Activated CD4-positive, CD25-positive, alpha-beta regulatory T cell treated with anti-CD3 and anti-CD28 coated beads, Interleukin-2, amount 50 U/mL, for 72 hours (primary cell): ENCODE measurements around the gene UBL7.

ENCODE experiments used
- DNase-seq: peaks from one replicate; pipeline ENCODE4 v3.0.0; 2021

Gene UBL7

GRCh38 chr15:74438206-74438605, 22.8 kb downstream of the UBL7 start:
- DNase-seq = no peak

GRCh38 chr15:74434263-74435136, 26.5 kb downstream of the UBL7 start:
- DNase-seq = no peak

- peak; percentile 83 for DNase-seq
These were observed 27.2 kb downstream of the UBL7 start, which contains the start of gene SEMA7A for GRCh38 chr15:74433592-74434262. TSS of gene SEMA7A (minus strand) at chr15:74433958. CDS start at chr15:74433918, 40 bp downstream.

GRCh38 chr15:74432968-74433591, 27.9 kb downstream of the UBL7 start:
- no peak for DNase-seq

- no peak for DNase-seq
These were observed 28.5 kb downstream of the UBL7 start for GRCh38 chr15:74432271-74432967.

DNA sequence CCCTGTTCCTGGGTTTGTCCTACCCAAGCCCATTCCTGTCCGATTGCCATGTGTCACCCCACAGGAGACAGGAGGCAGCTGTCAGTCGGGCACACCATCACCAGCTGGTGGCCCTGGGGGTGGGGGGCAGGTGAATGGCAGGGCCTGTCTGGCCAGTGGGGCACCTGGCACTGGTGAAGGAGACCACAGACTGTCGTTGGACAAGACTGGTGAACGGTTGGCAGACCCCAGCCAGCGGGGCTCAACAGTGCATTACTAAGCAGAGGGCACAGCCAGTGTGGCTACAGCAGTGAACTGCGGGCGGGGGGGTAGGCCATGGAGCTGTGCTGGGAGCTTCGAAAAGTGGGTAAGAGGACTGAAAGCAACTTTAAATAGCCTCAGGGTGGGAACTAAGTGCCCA, 29.3 kb downstream of the UBL7 start:
- DNase-seq = no peak

DNA sequence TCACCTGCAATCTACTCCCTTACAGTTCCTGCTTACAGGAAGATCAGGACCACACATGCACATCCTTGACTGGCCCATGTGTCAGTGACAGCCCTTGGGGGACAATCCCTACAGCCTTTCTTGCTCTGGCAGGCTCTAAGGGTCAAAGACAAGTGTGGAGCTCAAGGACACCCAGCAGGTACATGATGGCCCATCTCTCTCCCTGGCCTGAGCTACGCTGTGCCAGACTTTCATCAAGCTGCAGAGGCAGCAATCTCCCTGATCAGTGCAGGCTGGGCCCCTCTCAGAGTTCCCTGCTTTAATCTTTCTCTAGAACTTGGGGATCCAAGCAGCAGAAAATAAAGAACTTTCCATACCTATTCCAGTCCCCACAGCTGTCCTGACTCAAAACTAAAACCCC, 29.8 kb downstream of the UBL7 start:
- DNase-seq = no peak

GRCh38 chr15:74430510-74430951, 30.4 kb downstream of the UBL7 start:
- DNase-seq = no peak

DNA sequence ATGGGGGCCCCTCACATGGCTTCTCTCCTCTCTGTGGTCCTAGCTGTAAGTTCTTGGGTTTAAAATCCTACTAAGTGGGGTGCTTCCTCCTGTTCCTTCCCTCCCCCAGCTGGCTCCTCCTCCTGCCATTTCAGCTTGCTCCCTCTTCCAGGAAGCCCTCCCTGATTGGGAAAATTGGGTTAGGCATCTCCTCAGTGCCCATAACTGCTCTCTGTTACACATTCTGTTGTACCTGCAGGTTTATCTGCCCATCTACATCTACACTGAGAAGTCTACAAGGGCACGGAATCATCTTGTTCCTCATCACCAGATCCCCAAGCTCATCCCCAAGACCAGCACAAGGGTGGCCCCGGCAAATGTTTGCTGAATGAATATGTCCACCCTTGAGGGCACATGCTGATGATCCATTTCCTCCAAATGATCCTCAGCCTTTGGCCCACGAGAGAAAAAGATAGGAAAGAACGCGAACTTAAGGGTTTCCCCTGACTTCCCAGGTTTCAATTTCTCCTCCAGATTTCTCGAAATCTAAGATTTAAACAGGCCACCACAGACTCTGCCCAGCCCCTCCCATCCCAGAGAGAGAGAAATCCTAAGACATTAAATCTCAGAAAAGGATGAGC, 31.1 kb downstream of the UBL7 start:
- no peak for DNase-seq

DNA sequence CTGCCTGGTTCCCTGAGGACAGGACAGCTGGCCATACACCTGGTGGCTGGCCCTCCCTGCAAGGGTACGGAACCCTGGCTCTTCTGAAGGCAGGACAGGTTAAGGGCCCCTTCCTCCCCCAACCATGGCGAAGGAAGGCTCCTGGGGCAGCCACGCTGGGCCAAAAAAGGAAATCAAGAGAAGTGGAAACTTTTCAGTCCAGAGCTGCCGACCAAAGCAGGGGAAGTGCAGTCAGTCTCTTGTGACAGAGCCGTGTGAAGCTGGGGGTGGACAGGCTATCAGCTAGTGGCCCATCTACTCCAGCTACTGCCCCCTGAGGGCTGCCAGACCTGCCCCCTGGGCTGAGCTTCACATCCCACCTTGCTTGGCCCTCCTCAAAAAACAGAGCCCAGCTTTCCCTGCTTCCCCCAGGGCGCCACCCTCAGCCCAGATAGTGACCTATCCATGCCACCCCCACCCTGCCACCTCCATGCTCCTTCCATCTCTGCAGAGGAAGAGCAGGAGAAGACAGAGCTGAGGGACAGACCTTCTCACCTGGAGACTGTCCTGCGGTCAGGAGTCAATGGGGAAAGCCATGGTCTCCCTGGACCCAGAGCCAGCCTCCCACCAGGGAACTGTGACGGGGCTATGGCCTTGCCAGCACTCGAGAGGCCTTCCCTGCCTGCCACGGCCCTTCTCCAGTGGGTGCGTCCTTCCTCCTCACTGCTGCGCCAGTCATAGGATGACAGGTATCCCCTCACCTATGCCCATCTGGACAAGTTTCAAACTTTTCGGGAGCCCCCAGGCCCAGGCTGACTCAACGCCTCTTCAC, 31.8 kb downstream of the UBL7 start:
- DNase-seq = no peak

GRCh38 chr15:74428442-74428787, 32.5 kb downstream of the UBL7 start:
- no peak for DNase-seq

DNA sequence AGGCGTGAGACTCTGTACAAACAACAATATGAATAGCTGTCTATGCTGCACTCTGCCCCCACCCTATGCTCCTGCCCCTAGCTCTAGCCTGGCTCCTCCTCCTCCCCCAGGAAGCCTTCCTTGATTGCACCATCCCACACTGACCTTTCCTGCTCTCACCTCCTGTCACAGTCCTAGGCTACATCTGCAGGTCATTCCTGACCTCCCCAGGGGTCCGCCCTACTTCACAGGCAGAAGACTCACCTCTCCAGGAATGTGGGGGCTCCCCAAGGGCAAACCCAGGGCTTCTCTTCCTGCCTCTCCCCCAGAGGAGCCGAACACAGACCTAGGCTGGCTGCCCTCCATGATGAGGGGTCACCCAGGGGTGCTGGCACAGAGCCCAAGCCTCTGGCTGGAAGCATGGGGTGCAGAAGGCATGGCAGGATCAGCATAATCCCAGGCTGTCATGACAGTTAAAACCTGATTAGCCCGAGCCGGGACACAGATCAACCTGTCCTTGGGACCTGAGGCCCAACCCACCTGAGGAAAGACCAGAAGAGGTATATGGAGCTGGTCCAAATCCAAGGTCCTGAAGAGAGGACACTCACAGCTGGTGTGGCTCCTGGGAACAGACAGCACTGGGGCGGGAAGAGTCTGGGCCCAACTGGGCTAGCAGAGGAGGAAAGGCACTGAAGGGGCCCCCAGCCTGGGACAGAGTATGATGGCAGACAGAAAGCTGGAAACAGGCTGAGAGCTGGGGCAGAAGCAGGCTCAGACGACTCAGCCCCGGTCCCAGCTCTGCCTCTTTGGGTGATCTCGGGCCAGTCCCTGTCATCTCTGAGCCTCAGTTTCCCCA, 33.1 kb downstream of the UBL7 start:
- DNase-seq = no peak

GRCh38 chr15:74426404-74427281, 34.3 kb downstream of the UBL7 start:
- DNase-seq = no peak

GRCh38 chr15:74425630-74426029, 35.3 kb downstream of the UBL7 start:
- DNase-seq = no peak

- no peak for DNase-seq
These were observed 35.9 kb downstream of the UBL7 start for GRCh38 chr15:74424901-74425528.

DNA sequence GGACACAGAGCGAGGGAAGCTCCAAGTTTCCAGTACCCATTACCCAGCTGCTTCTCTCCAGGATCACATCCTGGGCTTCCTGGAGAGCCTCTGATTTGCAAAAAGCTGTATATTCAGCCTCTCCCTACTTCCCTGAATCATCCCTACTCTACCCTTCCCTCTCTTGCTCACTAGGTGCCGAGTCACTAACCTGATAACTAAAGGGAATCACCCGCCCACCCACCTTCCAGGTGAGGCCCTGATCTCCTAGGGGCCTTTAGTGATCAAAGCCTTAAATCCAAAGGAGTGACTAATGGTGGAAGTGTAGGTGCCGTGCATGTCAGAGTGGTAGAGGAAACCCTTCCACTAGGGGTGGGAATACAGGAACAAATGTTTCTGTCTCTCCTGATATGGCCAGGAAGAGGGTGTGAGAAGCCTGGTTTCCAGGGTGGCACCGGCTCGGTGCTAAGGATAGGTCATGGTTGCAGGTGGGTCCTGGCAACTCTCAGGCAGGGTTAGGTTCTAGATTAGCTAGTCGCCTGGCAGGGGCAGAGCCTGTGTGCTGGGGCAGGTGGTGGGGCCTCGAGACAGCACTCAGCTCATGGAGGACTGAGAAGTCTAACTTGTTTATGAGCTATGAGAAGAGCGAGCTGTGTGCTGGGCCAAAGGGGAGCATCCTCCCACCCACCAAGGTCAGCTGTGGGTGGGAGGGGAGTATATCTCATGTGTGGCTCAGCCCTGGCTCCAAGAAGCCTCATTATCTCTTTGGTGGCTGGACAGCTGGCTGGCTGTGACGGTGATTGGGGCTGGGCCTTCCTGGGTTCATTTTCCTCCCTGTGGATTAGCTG, 37.3 kb downstream of the UBL7 start:
- DNase-seq = no peak

- DNase-seq = no peak
These were observed 38.1 kb downstream of the UBL7 start for GRCh38 chr15:74422652-74423430.

DNA sequence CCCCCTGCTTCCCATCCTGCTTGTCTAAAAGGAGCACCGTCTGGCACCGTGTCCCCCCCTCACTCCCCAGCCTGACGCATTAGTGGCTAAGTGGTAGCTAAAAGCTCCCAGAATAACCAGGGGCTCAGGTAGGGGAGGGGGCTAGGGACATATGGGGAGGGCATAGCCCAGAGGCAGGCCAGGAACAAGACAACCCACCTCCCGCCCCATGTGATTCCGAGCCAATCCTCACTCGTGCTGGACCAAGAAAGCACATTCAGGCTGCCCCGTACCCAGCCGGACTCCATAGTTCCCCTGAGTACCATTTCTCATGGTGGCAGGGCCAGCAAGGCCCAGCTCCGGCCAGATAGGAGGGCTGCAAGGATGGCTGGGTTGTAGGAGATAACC, 38.7 kb downstream of the UBL7 start:
- no peak for DNase-seq
